Mesothelial cell of epicardium (in vitro differentiated cells): ENCODE data around the gene CALML6. TPM values are rescaled to one million over a fixed set of nuclear protein-coding genes. Genes with fewer than 3 reads are reported as not detected.

ENCODE experiments used
- DNase-seq, 2 experiments: peaks; one replicate each; pipeline ENCODE4 v3.0.0; 2021; ENCODE audit warnings: low spot score in 2 of 2; ENCODE audit not compliant: unreplicated experiment in 2 of 2
- H3K27ac Mint-ChIP-seq: 2 replicates; pipeline ENCODE4 v1.8.0; 2021; ENCODE audit warnings: mixed read lengths
- H3K27me3 Mint-ChIP-seq: 2 replicates; pipeline ENCODE4 v1.8.0; 2021; ENCODE audit warnings: low read depth, mixed read lengths
- H3K36me3 Mint-ChIP-seq: 2 replicates; pipeline ENCODE4 v1.8.0; 2021; ENCODE audit warnings: mixed read lengths
- H3K4me1 Mint-ChIP-seq: 2 replicates; pipeline ENCODE4 v1.8.0; 2021; ENCODE audit warnings: mixed read lengths
- H3K4me3 Mint-ChIP-seq: 2 replicates; pipeline ENCODE4 v1.8.0; 2021; ENCODE audit warnings: mild to moderate bottlenecking, moderate library complexity, mixed read lengths
- H3K9me3 Mint-ChIP-seq: 2 replicates; pipeline ENCODE4 v1.8.0; 2021; ENCODE audit warnings: mixed read lengths
- CTCF ChIP-seq: fragments of 200-600 bp; sonication (generic); IDR thresholded peaks from one replicate; pipeline ENCODE4 v1.5.0; 2021; ENCODE audit warnings: antibody characterized with exemption; ENCODE audit not compliant: unreplicated experiment
- total RNA-seq: library from RNA; stranded (reverse); gene quantifications from 3 replicates; pipeline ENCODE4 v1.2.1, GENCODE V29; 2021

CALML6 gene
- total RNA-seq, 1 donor from 2014 or later = 2.7 TPM

- DNase-seq = peak in 1 of 2 experiments; percentile 62
- TF ChIP-seq CTCF = no peak
- Mint-ChIP-seq H3K27ac (peak overlapping the region; percentile 82), H3K36me3 (no peaks in the 10 kb centered on the region), H3K4me3 (peak overlapping the region; percentile 82), H3K4me1 (peaks cover 39% of the 10 kb centered on the region), H3K9me3 (no peaks in the 10 kb centered on the region), H3K27me3 (peaks cover 5% of the 10 kb centered on the region)
These were observed 25.1 kb upstream of the CALML6 start for GRCh38 chr1:1889847-1890505.

- peaks cover 6% of the 10 kb centered on the region for H3K27me3 Mint-ChIP-seq
- no peaks in the 10 kb centered on the region for H3K9me3 Mint-ChIP-seq
- peak; percentile 82 to 88 for DNase-seq
- H3K4me3 Mint-ChIP-seq = peak within 1 kb of the TSS; percentile 82
- no peaks in the 10 kb centered on the region for H3K36me3 Mint-ChIP-seq
- H3K27ac Mint-ChIP-seq = peak within 1 kb of the TSS; percentile 94
- H3K4me1 Mint-ChIP-seq = peaks cover 40% of the 10 kb centered on the region
- no peak for TF ChIP-seq CTCF
These were observed 24.3 kb upstream of the CALML6 start, which contains the start of gene GNB1 for GRCh38 chr1:1890506-1891348. Gene GNB1, minus strand, starts transcription at chr1:1891087. Its CDS starts 65,634 bp downstream, at chr1:1825453.

GRCh38 chr1:1891349-1892078 is 23.5 kb upstream of the CALML6 start:
- H3K4me3 Mint-ChIP-seq = peak overlapping the region; percentile 79
- peak in 1 of 2 experiments; percentile 62 for DNase-seq
- H3K27ac Mint-ChIP-seq = peak overlapping the region; percentile 94
- peaks cover 38% of the 10 kb centered on the region for H3K4me1 Mint-ChIP-seq
- peaks cover 9% of the 10 kb centered on the region for H3K27me3 Mint-ChIP-seq
- no peaks in the 10 kb centered on the region for H3K9me3 Mint-ChIP-seq
- no peaks in the 10 kb centered on the region for H3K36me3 Mint-ChIP-seq
- TF ChIP-seq CTCF = no peak

GRCh38 chr1:1892079-1892762 is 22.8 kb upstream of the CALML6 start:
- Mint-ChIP-seq H3K9me3 (no peaks in the 10 kb centered on the region), H3K4me1 (peaks cover 34% of the 10 kb centered on the region), H3K27me3 (peaks cover 10% of the 10 kb centered on the region), H3K36me3 (no peaks in the 10 kb centered on the region), H3K4me3 (peak overlapping the region; percentile 79), H3K27ac (peak overlapping the region; percentile 94)
- DNase-seq = no peak
- TF ChIP-seq CTCF = no peak

- peaks cover 33% of the 10 kb centered on the region for H3K4me1 Mint-ChIP-seq
- H3K27me3 Mint-ChIP-seq = peaks cover 10% of the 10 kb centered on the region
- peak overlapping the region; percentile 94 for H3K27ac Mint-ChIP-seq
- DNase-seq = no peak
- no peaks in the 10 kb centered on the region for H3K36me3 Mint-ChIP-seq
- no peaks in the 10 kb centered on the region for H3K9me3 Mint-ChIP-seq
- no peak for TF ChIP-seq CTCF
- peak overlapping the region; percentile 79 for H3K4me3 Mint-ChIP-seq
These were observed 22.3 kb upstream of the CALML6 start for GRCh38 chr1:1892763-1893120.
